ENCODE measurements around the gene ACTR3.

DNA sequence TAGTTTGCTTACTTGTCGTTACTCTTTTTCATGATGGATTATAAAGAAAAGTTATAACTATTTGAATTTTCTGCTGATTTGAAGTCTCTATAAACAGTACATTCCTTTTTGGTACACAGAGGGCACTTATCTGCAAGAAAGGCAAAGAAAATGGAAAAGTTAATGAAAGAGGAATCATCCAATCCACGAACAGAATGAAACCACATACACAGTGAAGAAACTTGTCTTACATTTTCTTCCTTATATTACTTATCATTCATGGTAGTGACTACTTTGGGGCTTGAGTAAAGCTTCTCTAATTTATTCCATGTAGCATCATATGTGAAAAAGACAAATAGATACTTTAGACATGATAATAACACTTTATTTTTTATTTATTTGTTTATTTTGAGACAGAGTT, 14.8 kb upstream of the ACTR3 start:
- TF ChIP-seq, protein P1, sequence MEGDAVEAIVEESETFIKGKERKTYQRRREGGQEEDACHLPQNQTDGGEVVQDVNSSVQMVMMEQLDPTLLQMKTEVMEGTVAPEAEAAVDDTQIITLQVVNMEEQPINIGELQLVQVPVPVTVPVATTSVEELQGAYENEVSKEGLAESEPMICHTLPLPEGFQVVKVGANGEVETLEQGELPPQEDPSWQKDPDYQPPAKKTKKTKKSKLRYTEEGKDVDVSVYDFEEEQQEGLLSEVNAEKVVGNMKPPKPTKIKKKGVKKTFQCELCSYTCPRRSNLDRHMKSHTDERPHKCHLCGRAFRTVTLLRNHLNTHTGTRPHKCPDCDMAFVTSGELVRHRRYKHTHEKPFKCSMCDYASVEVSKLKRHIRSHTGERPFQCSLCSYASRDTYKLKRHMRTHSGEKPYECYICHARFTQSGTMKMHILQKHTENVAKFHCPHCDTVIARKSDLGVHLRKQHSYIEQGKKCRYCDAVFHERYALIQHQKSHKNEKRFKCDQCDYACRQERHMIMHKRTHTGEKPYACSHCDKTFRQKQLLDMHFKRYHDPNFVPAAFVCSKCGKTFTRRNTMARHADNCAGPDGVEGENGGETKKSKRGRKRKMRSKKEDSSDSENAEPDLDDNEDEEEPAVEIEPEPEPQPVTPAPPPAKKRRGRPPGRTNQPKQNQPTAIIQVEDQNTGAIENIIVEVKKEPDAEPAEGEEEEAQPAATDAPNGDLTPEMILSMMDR (IDR thresholded peaks at IDR 0.05; ENCODE audit: insufficient read depth, low read length): no peak
- TF ChIP-seq POLR2AphosphoS5 (IDR thresholded peaks at IDR 0.05; ENCODE audit: low read depth) (no peak), GABPA (IDR thresholded peaks at IDR 0.05; ENCODE audit: low read depth) (no peak), SPI1 (IDR thresholded peaks at IDR 0.05; ENCODE audit: borderline replicate concordance, low read depth) (no peak)
- TF ChIP-seq, protein P2, sequence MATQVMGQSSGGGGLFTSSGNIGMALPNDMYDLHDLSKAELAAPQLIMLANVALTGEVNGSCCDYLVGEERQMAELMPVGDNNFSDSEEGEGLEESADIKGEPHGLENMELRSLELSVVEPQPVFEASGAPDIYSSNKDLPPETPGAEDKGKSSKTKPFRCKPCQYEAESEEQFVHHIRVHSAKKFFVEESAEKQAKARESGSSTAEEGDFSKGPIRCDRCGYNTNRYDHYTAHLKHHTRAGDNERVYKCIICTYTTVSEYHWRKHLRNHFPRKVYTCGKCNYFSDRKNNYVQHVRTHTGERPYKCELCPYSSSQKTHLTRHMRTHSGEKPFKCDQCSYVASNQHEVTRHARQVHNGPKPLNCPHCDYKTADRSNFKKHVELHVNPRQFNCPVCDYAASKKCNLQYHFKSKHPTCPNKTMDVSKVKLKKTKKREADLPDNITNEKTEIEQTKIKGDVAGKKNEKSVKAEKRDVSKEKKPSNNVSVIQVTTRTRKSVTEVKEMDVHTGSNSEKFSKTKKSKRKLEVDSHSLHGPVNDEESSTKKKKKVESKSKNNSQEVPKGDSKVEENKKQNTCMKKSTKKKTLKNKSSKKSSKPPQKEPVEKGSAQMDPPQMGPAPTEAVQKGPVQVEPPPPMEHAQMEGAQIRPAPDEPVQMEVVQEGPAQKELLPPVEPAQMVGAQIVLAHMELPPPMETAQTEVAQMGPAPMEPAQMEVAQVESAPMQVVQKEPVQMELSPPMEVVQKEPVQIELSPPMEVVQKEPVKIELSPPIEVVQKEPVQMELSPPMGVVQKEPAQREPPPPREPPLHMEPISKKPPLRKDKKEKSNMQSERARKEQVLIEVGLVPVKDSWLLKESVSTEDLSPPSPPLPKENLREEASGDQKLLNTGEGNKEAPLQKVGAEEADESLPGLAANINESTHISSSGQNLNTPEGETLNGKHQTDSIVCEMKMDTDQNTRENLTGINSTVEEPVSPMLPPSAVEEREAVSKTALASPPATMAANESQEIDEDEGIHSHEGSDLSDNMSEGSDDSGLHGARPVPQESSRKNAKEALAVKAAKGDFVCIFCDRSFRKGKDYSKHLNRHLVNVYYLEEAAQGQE (IDR thresholded peaks at IDR 0.05; ENCODE audit: insufficient replicate concordance, low read depth): no peak

Measured in HL-60 (cell line).